Hepatocyte (in vitro differentiated cells): ENCODE data around the gene FGF8. TPM values are rescaled to one million over a fixed set of nuclear protein-coding genes. Genes with fewer than 3 reads are reported as not detected.

Experiments used
- DNase-seq: peaks from one replicate; pipeline ENCODE4 v3.0.0-alpha.2; 2016; ENCODE audit warnings: low spot score
- H2AFZ ChIP-seq: fragments of 200-600 bp; sonication (generic); 2 replicates; pipeline ENCODE4 v1.6.0; 2016; ENCODE audit warnings: antibody characterized with exemption, mild to moderate bottlenecking
- H3K27ac ChIP-seq: fragments of 200-600 bp; sonication (generic); 2 replicates; pipeline ENCODE4 v1.5.1; 2016; ENCODE audit warnings: mild to moderate bottlenecking
- H3K27me3 ChIP-seq: fragments of 200-600 bp; sonication (generic); 2 replicates; pipeline ENCODE4 v1.6.1; 2016
- H3K36me3 ChIP-seq: fragments of 200-600 bp; sonication (generic); replicated peaks from 2 replicates; pipeline ENCODE4 v1.5.1; 2016; ENCODE audit warnings: low read depth; ENCODE audit not compliant: insufficient read depth
- H3K4me1 ChIP-seq: fragments of 200-600 bp; sonication (generic); 2 replicates; pipeline ENCODE4 v1.5.1; 2016; ENCODE audit warnings: mild to moderate bottlenecking, moderate library complexity; ENCODE audit not compliant: insufficient read depth
- H3K4me2 ChIP-seq: fragments of 200-600 bp; sonication (generic); 2 replicates; pipeline ENCODE4 v1.6.0; 2016
- H3K4me3 ChIP-seq: fragments of 200-600 bp; sonication (generic); 2 replicates; pipeline ENCODE4 v1.5.1; 2016; ENCODE audit warnings: mild to moderate bottlenecking
- H3K79me2 ChIP-seq: fragments of 200-600 bp; sonication (generic); 2 replicates; pipeline ENCODE4 v1.6.0; 2017; ENCODE audit warnings: mild to moderate bottlenecking
- H3K9me2 ChIP-seq: fragments of 200-600 bp; sonication (generic); replicated peaks from 2 replicates; pipeline ENCODE4 v1.6.0; 2017; ENCODE audit warnings: mild to moderate bottlenecking; ENCODE audit not compliant: insufficient read depth
- H3K9me3 ChIP-seq: fragments of 200-600 bp; sonication (generic); 2 replicates; pipeline ENCODE4 v1.5.1; 2016; ENCODE audit warnings: low read depth, mild to moderate bottlenecking
- H4K20me1 ChIP-seq: fragments of 200-600 bp; sonication (generic); 2 replicates; pipeline ENCODE4 v1.6.0; 2016; ENCODE audit warnings: mild to moderate bottlenecking; ENCODE audit not compliant: insufficient read depth, poor library complexity, severe bottlenecking
- EZH2 ChIP-seq: fragments of 200-600 bp; sonication (generic); IDR thresholded peaks from 2 replicates; pipeline ENCODE4 v1.6.1; 2016; ENCODE audit warnings: antibody characterized with exemption, mild to moderate bottlenecking, borderline replicate concordance
- EZH2phosphoT487 ChIP-seq: fragments of 200-600 bp; sonication (generic); IDR thresholded peaks from one replicate; pipeline ENCODE4 v1.6.1; 2018; ENCODE audit warnings: antibody characterized with exemption, mild to moderate bottlenecking, low read depth, moderate library complexity; ENCODE audit not compliant: unreplicated experiment, severe bottlenecking
- WGBS: methylation state at CpG from one replicate; pipeline ENCODE4 v1.1.6; 2016; ENCODE audit warnings: low lambda C conversion rate; ENCODE audit errors: missing lambda C conversion rate; 5-methylcytosine and 5-hydroxymethylcytosine counted together
- polyA plus RNA-seq: library from polyadenylated mRNA; unstranded; fragments of >200 nt; fragmentation: Nextera tagmentation; extraction: Ambion mirVana; gene quantifications from 2 replicates; pipeline ENCODE4 v1.2.1, GENCODE V29; 2016
- total RNA-seq: library from RNA; depleted of rRNA; stranded (reverse); fragments of >200 nt; gene quantifications from 2 replicates; pipeline ENCODE4 v1.2.3, GENCODE V29; 2014
- TF ChIP-seq, protein P1 (sequence below): fragments of 200-600 bp; sonication (generic); IDR thresholded peaks from 2 replicates; pipeline ENCODE4 v1.5.1; 2016; ENCODE audit warnings: antibody characterized with exemption, mild to moderate bottlenecking; ENCODE audit not compliant: poor library complexity

FGF8 gene
- total and polyA plus RNA-seq, 2 experiments from 2014 or later: not detected

- Histone ChIP-seq H3K27me3 (no peaks in the 10 kb centered on the region), H3K27ac (no peak overlapping the region), H3K4me3 (no peak overlapping the region), H2AFZ (no peak overlapping the region), H3K4me1 (peaks cover 4% of the 10 kb centered on the region), H3K9me3 (no peaks in the 10 kb centered on the region), H3K4me2 (no peak overlapping the region), H3K79me2 (no peaks in the 10 kb centered on the region), H3K36me3 (no peaks in the 10 kb centered on the region), H4K20me1 (no peaks in the 10 kb centered on the region), H3K9me2 (no peaks in the 10 kb centered on the region)
- WGBS: 95% methylated on average over 2 of the region's 2 CpGs
- DNase-seq: no peak
- TF ChIP-seq EZH2phosphoT487: no peak
Measured at GRCh38 chr10:101724446-101724845, 51.5 kb downstream of the FGF8 start.

DNA sequence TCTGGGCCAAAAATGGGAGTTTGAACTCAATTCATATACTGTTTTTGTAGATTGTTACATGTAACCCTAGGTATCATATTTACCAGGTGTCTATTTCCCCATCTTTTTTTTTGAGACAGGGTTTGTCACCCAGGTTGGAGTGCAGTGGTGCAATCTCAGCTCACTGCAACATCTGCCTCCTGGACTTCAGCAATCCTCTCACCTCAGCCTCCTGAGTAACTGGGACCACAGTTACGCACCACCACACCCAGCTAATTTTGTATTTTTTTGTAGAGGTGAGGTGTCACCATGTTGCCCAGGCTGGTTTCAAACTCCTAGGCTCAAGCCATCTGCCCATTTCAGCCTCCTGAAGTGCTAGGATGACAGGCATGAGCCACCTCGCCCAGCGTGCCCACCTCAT is 52.7 kb downstream of the FGF8 start:
- H2AFZ ChIP-seq: no peak overlapping the region
- no peak overlapping the region for H3K4me2 ChIP-seq
- H3K27me3 ChIP-seq: no peaks in the 10 kb centered on the region
- peaks cover 4% of the 10 kb centered on the region for H3K4me1 ChIP-seq
- no peaks in the 10 kb centered on the region for H3K9me2 ChIP-seq
- no peaks in the 10 kb centered on the region for H3K36me3 ChIP-seq
- TF ChIP-seq EZH2: no peak
- no peak for TF ChIP-seq EZH2phosphoT487
- TF ChIP-seq, protein P1, sequence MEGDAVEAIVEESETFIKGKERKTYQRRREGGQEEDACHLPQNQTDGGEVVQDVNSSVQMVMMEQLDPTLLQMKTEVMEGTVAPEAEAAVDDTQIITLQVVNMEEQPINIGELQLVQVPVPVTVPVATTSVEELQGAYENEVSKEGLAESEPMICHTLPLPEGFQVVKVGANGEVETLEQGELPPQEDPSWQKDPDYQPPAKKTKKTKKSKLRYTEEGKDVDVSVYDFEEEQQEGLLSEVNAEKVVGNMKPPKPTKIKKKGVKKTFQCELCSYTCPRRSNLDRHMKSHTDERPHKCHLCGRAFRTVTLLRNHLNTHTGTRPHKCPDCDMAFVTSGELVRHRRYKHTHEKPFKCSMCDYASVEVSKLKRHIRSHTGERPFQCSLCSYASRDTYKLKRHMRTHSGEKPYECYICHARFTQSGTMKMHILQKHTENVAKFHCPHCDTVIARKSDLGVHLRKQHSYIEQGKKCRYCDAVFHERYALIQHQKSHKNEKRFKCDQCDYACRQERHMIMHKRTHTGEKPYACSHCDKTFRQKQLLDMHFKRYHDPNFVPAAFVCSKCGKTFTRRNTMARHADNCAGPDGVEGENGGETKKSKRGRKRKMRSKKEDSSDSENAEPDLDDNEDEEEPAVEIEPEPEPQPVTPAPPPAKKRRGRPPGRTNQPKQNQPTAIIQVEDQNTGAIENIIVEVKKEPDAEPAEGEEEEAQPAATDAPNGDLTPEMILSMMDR: no peak
- no peaks in the 10 kb centered on the region for H3K9me3 ChIP-seq
- WGBS: 92% methylated on average over 3 of the region's 3 CpGs
- no peak overlapping the region for H3K4me3 ChIP-seq
- no peaks in the 10 kb centered on the region for H4K20me1 ChIP-seq
- H3K27ac ChIP-seq: no peak overlapping the region
- no peak for DNase-seq
- no peaks in the 10 kb centered on the region for H3K79me2 ChIP-seq

GRCh38 chr10:101721806-101722205 is 54.1 kb downstream of the FGF8 start:
- Histone ChIP-seq H3K27ac (no peak overlapping the region), H3K4me3 (no peak overlapping the region), H3K27me3 (no peaks in the 10 kb centered on the region), H3K4me2 (no peak overlapping the region), H3K79me2 (no peaks in the 10 kb centered on the region), H3K9me3 (no peaks in the 10 kb centered on the region), H4K20me1 (no peaks in the 10 kb centered on the region), H3K9me2 (no peaks in the 10 kb centered on the region), H3K4me1 (peaks cover 4% of the 10 kb centered on the region), H2AFZ (no peak overlapping the region), H3K36me3 (no peaks in the 10 kb centered on the region)
- DNase-seq: no peak
- WGBS: 49% methylated on average over 2 of the region's 2 CpGs
- TF ChIP-seq EZH2 (no peak), EZH2phosphoT487 (no peak)

GRCh38 chr10:101720606-101721230 is 55.2 kb downstream of the FGF8 start:
- Histone ChIP-seq H3K9me3 (no peaks in the 10 kb centered on the region), H3K79me2 (no peaks in the 10 kb centered on the region), H3K4me1 (no peaks in the 10 kb centered on the region), H3K27me3 (no peaks in the 10 kb centered on the region), H3K36me3 (no peaks in the 10 kb centered on the region), H3K27ac (no peak overlapping the region), H2AFZ (no peak overlapping the region), H3K4me2 (no peak overlapping the region), H3K9me2 (no peaks in the 10 kb centered on the region), H3K4me3 (no peak overlapping the region), H4K20me1 (no peaks in the 10 kb centered on the region)
- no peak for DNase-seq
- TF ChIP-seq, protein P1: no peak
- TF ChIP-seq EZH2phosphoT487 (no peak), EZH2 (no peak)
- WGBS: 89% methylated on average over 6 of the region's 6 CpGs

Other genes with a start within 250 kb of the FGF8 start
- gene POLL, start 187.9 kb downstream of the FGF8 start, total RNA-seq: 17.7 and 20.9 TPM in 2 replicates
- 16.8 and 19.2 TPM in 2 replicates for gene POLL, start 187.9 kb downstream of the FGF8 start, polyA plus RNA-seq
- gene DPCD, start 187.8 kb downstream of the FGF8 start, total RNA-seq: 24.8 and 27.9 TPM in 2 replicates
- 26.5 and 30.1 TPM in 2 replicates for gene DPCD, start 187.8 kb downstream of the FGF8 start, polyA plus RNA-seq
- gene FBXW4, start 80.9 kb downstream of the FGF8 start, total RNA-seq: 28.5 and 32.7 TPM in 2 replicates
- gene FBXW4, start 80.9 kb downstream of the FGF8 start, polyA plus RNA-seq: 13.1 and 15.5 TPM in 2 replicates
- gene NPM3, start 7.3 kb upstream of the FGF8 start, total RNA-seq: 69.4 and 71.6 TPM in 2 replicates
- 4.0 and 5.1 TPM in 2 replicates for gene NPM3, start 7.3 kb upstream of the FGF8 start, polyA plus RNA-seq
- 66.4 and 76.8 TPM in 2 replicates for gene OGA, start 42.3 kb upstream of the FGF8 start, total RNA-seq
- gene OGA, start 42.3 kb upstream of the FGF8 start, polyA plus RNA-seq: 46.1 and 55.7 TPM in 2 replicates
- gene KCNIP2, start 67.7 kb upstream of the FGF8 start, total RNA-seq: 0.36 and 0.87 TPM in 2 replicates
- 0.96 and 1.0 TPM in 2 replicates for gene KCNIP2, start 67.7 kb upstream of the FGF8 start, polyA plus RNA-seq